WTC11 (cell line): ENCODE results near the gene UQCRQ.

Source experiments
- CREB1 ChIP-seq: sonication (generic); formaldehyde crosslinking; IDR thresholded peaks from 2 replicates; pipeline ENCODE4 v1.8.0; 2023; ENCODE audit warnings: mild to moderate bottlenecking, missing genetic modification reagents
- CREM ChIP-seq: sonication (generic); formaldehyde crosslinking; IDR thresholded peaks from 2 replicates; pipeline ENCODE4 v1.8.1; 2022; ENCODE audit warnings: mild to moderate bottlenecking, missing genetic modification reagents, moderate library complexity
- JUN ChIP-seq: sonication (generic); formaldehyde crosslinking; IDR thresholded peaks from 2 replicates; pipeline ENCODE4 v1.8.0; 2023; ENCODE audit warnings: mild to moderate bottlenecking, missing genetic modification reagents
- NR3C1 ChIP-seq: sonication (generic); formaldehyde crosslinking; conservative IDR thresholded peaks from 2 replicates; pipeline ENCODE4 v1.8.1; 2023; ENCODE audit warnings: low read depth, mild to moderate bottlenecking, missing genetic modification reagents
- TF ChIP-seq, protein P1 (sequence below): fragments of 200-600 bp; IDR thresholded peaks from 2 replicates; pipeline ENCODE4 v1.8.0; 2022; ENCODE audit warnings: antibody characterized with exemption
- TF ChIP-seq, protein P2 (sequence below): sonication (generic); formaldehyde crosslinking; IDR thresholded peaks from 2 replicates; pipeline ENCODE4 v1.8.0; 2022; ENCODE audit warnings: mild to moderate bottlenecking, missing genetic modification reagents
- TF ChIP-seq, protein P3 (sequence below): fragments of 250-450 bp; sonication (Bioruptor Pico); IDR thresholded peaks from 2 replicates; pipeline ENCODE4 v1.9.0; 2021; ENCODE audit warnings: mild to moderate bottlenecking, borderline replicate concordance
- TF ChIP-seq, protein P4 (sequence below): sonication (generic); formaldehyde crosslinking; IDR thresholded peaks from 2 replicates; pipeline ENCODE4 v1.8.0; 2022; ENCODE audit warnings: mild to moderate bottlenecking, missing genetic modification reagents

DNA sequence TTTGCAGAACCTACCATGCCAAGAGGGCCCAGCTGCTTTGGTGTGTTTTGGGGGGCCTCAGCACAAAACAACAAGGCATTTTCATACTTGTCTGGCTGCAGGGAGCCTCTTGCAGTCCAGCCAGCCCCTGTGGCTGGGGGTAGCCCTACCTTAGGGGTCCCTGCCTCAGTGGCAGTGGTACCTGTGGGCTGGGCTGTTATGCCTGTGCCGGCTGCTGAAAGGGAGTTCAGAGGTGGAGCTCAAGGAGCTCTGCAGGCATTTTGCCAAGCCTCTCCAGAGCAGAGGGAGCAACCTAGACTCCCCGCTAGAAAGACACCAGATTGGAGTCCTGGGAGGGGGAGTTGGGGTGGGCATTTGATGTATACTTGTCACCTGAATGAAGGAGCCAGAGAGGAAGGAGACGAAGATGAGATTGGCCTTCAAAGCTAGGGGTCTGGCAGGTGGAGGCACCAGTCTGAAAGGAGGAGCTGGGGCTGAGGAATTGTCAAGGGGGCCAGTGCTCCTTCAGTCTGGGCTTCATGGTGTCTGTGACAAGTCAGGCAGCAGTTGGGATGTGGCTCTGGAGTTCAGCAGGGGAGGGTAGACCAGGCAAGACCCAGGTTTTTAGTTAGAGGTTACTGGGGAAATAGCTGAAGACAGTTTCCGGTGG is 37.5 kb upstream of the UQCRQ start:
- TF ChIP-seq, protein P1, sequence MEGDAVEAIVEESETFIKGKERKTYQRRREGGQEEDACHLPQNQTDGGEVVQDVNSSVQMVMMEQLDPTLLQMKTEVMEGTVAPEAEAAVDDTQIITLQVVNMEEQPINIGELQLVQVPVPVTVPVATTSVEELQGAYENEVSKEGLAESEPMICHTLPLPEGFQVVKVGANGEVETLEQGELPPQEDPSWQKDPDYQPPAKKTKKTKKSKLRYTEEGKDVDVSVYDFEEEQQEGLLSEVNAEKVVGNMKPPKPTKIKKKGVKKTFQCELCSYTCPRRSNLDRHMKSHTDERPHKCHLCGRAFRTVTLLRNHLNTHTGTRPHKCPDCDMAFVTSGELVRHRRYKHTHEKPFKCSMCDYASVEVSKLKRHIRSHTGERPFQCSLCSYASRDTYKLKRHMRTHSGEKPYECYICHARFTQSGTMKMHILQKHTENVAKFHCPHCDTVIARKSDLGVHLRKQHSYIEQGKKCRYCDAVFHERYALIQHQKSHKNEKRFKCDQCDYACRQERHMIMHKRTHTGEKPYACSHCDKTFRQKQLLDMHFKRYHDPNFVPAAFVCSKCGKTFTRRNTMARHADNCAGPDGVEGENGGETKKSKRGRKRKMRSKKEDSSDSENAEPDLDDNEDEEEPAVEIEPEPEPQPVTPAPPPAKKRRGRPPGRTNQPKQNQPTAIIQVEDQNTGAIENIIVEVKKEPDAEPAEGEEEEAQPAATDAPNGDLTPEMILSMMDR = no peak
- TF ChIP-seq NR3C1 (CRISPR knock-in tag) (no peak), JUN (CRISPR knock-in tag) (no peak), CREM (CRISPR knock-in tag) (no peak), CREB1 (CRISPR knock-in tag) (no peak)
- TF ChIP-seq, protein P2, sequence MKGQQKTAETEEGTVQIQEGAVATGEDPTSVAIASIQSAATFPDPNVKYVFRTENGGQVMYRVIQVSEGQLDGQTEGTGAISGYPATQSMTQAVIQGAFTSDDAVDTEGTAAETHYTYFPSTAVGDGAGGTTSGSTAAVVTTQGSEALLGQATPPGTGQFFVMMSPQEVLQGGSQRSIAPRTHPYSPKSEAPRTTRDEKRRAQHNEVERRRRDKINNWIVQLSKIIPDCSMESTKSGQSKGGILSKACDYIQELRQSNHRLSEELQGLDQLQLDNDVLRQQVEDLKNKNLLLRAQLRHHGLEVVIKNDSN (CRISPR knock-in tag) = no peak
- TF ChIP-seq, protein P3, sequence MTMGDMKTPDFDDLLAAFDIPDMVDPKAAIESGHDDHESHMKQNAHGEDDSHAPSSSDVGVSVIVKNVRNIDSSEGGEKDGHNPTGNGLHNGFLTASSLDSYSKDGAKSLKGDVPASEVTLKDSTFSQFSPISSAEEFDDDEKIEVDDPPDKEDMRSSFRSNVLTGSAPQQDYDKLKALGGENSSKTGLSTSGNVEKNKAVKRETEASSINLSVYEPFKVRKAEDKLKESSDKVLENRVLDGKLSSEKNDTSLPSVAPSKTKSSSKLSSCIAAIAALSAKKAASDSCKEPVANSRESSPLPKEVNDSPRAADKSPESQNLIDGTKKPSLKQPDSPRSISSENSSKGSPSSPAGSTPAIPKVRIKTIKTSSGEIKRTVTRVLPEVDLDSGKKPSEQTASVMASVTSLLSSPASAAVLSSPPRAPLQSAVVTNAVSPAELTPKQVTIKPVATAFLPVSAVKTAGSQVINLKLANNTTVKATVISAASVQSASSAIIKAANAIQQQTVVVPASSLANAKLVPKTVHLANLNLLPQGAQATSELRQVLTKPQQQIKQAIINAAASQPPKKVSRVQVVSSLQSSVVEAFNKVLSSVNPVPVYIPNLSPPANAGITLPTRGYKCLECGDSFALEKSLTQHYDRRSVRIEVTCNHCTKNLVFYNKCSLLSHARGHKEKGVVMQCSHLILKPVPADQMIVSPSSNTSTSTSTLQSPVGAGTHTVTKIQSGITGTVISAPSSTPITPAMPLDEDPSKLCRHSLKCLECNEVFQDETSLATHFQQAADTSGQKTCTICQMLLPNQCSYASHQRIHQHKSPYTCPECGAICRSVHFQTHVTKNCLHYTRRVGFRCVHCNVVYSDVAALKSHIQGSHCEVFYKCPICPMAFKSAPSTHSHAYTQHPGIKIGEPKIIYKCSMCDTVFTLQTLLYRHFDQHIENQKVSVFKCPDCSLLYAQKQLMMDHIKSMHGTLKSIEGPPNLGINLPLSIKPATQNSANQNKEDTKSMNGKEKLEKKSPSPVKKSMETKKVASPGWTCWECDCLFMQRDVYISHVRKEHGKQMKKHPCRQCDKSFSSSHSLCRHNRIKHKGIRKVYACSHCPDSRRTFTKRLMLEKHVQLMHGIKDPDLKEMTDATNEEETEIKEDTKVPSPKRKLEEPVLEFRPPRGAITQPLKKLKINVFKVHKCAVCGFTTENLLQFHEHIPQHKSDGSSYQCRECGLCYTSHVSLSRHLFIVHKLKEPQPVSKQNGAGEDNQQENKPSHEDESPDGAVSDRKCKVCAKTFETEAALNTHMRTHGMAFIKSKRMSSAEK = no peak
- TF ChIP-seq, protein P4, sequence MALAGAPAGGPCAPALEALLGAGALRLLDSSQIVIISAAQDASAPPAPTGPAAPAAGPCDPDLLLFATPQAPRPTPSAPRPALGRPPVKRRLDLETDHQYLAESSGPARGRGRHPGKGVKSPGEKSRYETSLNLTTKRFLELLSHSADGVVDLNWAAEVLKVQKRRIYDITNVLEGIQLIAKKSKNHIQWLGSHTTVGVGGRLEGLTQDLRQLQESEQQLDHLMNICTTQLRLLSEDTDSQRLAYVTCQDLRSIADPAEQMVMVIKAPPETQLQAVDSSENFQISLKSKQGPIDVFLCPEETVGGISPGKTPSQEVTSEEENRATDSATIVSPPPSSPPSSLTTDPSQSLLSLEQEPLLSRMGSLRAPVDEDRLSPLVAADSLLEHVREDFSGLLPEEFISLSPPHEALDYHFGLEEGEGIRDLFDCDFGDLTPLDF (CRISPR knock-in tag) = no peak
